ENCODE measurements around the gene PTPRZ1.

DNA sequence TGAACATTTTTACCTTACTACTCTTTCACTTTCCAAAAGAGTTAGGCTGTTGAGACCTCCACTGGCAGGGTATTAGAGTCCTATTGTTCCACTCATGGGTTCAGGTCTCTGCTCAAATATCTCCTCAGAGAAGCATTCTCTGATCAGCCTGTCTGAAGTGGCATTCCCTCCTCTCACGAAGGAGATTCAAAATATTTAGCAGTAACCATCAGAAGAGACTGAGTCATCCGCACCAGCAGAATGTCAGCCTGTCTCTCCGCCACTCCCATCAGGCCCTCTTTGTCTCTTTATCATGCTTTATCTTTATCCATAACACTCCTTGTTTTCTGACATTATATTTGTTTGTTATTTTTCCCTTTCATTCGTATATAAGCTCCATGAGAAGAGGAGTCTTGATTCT is 192.0 kb downstream of the PTPRZ1 start:
- TF ChIP-seq, protein P1, sequence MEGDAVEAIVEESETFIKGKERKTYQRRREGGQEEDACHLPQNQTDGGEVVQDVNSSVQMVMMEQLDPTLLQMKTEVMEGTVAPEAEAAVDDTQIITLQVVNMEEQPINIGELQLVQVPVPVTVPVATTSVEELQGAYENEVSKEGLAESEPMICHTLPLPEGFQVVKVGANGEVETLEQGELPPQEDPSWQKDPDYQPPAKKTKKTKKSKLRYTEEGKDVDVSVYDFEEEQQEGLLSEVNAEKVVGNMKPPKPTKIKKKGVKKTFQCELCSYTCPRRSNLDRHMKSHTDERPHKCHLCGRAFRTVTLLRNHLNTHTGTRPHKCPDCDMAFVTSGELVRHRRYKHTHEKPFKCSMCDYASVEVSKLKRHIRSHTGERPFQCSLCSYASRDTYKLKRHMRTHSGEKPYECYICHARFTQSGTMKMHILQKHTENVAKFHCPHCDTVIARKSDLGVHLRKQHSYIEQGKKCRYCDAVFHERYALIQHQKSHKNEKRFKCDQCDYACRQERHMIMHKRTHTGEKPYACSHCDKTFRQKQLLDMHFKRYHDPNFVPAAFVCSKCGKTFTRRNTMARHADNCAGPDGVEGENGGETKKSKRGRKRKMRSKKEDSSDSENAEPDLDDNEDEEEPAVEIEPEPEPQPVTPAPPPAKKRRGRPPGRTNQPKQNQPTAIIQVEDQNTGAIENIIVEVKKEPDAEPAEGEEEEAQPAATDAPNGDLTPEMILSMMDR (IDR thresholded peaks at IDR 0.05), result no peak
- TF ChIP-seq POLR2A (IDR thresholded peaks at IDR 0.05) (no peak), EP300 (IDR thresholded peaks at IDR 0.05) (no peak)
